GM13976 (cell line): ENCODE measurements around the gene RPAP2.

Source experiments
- DNase-seq: peaks from one replicate; pipeline ENCODE4 v3.0.0; 2012; ENCODE audit warnings: low spot score
- CTCF ChIP-seq: IDR thresholded peaks from 2 replicates; pipeline ENCODE4 v1.5.1; 2012; ENCODE audit warnings: borderline replicate concordance, mild to moderate bottlenecking; ENCODE audit not compliant: insufficient read depth; ENCODE audit errors: extremely low read depth, missing control alignments, control extremely low read depth
- in situ Hi-C: fragments of 300-500 bp; cut with MboI; formaldehyde crosslinking; loops from one replicate; pipeline ENCODE4 v1.12.0; 2022; ENCODE audit warnings: low sequenced_read_pairs, mixed read lengths, inconsistent platforms; ENCODE audit not compliant: unreplicated experiment

RPAP2 gene

GRCh38 chr1:92399076-92399475, 100.2 kb downstream of the RPAP2 start:
- DNase-seq = peak; percentile 36
- TF ChIP-seq CTCF = no peak
- in situ Hi-C loops = no loop called here

GRCh38 chr1:92404661-92405060, 105.8 kb downstream of the RPAP2 start:
- TF ChIP-seq CTCF = no peak
- in situ Hi-C loops = no loop called here
- no peak for DNase-seq

GRCh38 chr1:92408825-92409224, 110.0 kb downstream of the RPAP2 start:
- DNase-seq = no peak
- in situ Hi-C loops = no loop called here
- no peak for TF ChIP-seq CTCF

GRCh38 chr1:92409946-92410549, 111.2 kb downstream of the RPAP2 start:
- DNase-seq = no peak
- no peak for TF ChIP-seq CTCF
- in situ Hi-C loops = no loop called here

- TF ChIP-seq CTCF = no peak
- in situ Hi-C loops = no loop called here
- no peak for DNase-seq
Measured at GRCh38 chr1:92410706-92411105, 111.8 kb downstream of the RPAP2 start.

GRCh38 chr1:92411511-92411910, 112.7 kb downstream of the RPAP2 start:
- DNase-seq = no peak
- TF ChIP-seq CTCF = no peak
- in situ Hi-C loops = no loop called here
